ENCODE measurements around the gene CARD8. TPM values are rescaled to one million over a fixed set of nuclear protein-coding genes. Genes with fewer than 3 reads are reported as not detected.
"Not testable (repeated sequence)": the region's sequence is repeated elsewhere in the genome, so short reads cannot be mapped to it uniquely, and the experiment has no call there.

Gene CARD8
- polyA plus RNA-seq, 4 donors: 52.7 to 63.3 (median 56.4) TPM

- DNase-seq (ENCODE audit: low read depth in 4 of 4, low spot score in 3 of 4): not testable (repeated sequence)
These were observed 13.9 kb upstream of the CARD8 start for GRCh38 chr19:48269617-48270026.

GRCh38 chr19:48265326-48265725, 9.6 kb upstream of the CARD8 start:
- not testable (repeated sequence) for DNase-seq (ENCODE audit: low read depth in 4 of 4, low spot score in 3 of 4)

GRCh38 chr19:48260359-48260714, 4.6 kb upstream of the CARD8 start:
- DNase-seq (ENCODE audit: low read depth in 4 of 4, low spot score in 3 of 4): not testable (repeated sequence)

DNA sequence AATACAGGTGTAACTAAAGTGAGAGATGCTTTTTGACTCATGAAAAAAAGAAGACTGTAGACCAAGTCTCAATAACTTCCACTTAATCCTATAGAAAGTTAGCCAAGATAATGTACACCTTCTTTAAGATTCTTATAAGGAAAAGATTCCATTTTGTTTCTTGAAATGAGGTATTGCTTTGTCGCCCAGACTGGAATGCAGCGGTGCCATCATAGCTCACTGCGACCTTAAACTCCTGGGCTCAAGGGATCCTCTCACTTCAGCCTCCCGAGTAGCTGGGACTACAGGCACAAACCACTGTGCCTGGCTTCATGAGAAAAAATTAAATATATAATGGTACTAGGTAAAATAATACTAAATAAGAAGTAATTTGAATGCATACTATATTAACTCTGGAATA, 3.3 kb upstream of the CARD8 start:
- not testable (repeated sequence) for DNase-seq (ENCODE audit: low read depth in 4 of 4, low spot score in 3 of 4)

DNA sequence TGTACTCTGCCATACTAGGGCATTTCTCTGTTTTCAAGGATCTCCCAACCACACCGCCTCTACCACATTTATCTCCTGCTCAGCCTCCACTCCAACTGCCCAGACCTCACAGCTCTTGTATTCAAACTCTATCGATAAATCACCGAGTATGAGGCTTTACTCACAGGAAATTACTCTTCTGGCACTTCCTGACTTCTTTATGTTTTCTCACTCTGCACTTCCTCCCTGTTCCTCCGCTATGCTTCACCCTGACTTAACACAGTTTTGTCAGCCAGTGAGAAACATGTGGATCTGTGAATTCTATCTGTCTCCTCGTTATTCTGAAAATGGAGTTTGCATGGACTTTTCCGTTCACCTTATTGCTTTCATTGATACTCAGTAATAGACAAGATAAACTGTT, 2.6 kb upstream of the CARD8 start:
- no peak for DNase-seq (ENCODE audit: low read depth in 4 of 4, low spot score in 3 of 4)

DNA sequence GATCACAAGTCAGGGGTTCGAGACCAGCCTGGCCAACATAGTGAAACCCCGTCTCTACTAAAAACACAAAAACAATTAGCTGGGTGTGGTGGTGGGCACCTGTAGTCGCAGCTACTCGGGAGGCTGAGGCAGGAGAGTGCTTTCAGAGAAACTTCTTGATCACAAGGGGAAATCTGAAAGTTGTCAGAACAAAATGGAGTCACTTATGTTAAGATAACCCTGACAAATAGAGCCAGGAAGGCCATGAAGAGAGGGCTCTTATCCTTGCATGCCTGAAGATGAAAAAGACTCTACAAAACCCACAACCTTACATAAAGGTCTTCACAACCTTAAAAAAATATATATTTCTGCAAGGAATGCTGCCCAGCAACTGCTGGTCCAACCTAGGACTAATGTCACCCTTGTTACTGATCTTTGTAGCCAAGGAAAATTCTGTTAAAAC, 1.2 kb downstream of the CARD8 start:
- no peak for DNase-seq (ENCODE audit: low read depth in 4 of 4, low spot score in 3 of 4)

GRCh38 chr19:48253999-48254398, 1.7 kb downstream of the CARD8 start:
- no peak for DNase-seq (ENCODE audit: low read depth in 4 of 4, low spot score in 3 of 4)

DNA sequence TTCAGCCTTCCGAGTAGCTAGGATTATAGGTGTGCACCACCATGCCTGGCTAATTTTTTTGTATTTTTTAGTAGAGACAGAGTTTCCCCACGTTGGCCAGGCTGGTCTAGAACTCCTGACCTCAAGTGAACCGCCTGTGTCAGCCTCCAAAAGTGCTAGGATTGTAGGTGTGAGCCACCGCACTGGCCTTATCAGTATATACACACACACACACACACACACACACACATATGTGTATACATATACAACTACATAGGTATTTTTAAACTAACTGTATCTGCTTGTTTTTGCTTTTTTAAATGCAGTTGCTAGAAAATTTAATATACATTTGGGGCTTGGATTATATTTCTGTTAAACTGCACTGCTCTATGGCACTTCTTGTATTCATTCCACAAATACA, 3.1 kb downstream of the CARD8 start:
- DNase-seq (ENCODE audit: low read depth in 4 of 4, low spot score in 3 of 4): no peak

- DNase-seq (ENCODE audit: low read depth in 4 of 4, low spot score in 3 of 4): no peak
These were observed 5.3 kb downstream of the CARD8 start for GRCh38 chr19:48250290-48251025.

DNA sequence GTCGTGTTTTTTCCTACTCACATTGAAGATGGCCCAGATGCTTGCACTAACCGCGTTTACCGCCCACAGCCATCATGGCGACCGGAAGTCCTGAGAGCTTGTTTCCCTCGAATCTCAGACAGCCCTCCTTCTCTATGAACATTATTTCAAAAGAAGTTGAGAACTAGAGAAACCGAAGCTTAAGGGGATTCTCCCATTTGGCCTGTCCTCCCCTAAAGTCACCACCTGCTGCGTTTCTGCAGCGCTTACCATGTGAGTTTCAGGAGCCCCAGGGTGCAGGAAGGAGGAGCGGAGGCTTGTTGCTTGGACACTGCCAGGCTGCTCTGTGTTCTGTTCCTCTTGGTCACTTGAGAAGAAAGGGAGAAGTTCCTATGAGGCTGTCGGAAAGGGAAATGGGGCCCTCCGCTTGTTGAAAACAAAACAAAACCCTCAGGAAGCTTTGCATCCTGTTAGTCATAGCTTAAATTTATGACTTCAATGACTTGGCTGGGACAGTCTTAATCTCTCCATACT, 6.2 kb downstream of the CARD8 start:
- no peak for DNase-seq (ENCODE audit: low read depth in 4 of 4, low spot score in 3 of 4)

GRCh38 chr19:48248081-48248833, 7.5 kb downstream of the CARD8 start:
- DNase-seq (ENCODE audit: low read depth in 4 of 4, low spot score in 3 of 4): no peak

GRCh38 chr19:48247212-48247611, 8.5 kb downstream of the CARD8 start:
- DNase-seq (ENCODE audit: low read depth in 4 of 4, low spot score in 3 of 4): no peak

DNA sequence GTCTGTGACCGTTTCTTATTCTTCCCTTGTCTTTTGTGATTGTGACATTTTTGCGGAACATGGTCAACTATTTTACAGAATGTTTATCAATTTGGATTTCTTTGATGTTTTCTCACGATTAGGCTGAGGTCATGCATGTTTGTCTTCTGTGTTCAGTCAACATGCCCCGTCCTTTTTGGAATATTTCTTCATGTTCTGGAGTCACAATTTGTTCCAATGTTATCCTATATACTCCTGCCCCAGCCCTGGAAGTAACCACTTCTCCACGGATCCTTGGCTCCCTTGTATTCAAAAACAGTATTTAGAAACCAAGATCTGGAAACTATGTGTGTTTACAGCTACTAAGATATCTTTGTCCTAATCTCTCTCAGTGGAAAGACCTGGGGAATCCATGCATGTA, 9.6 kb downstream of the CARD8 start:
- no peak for DNase-seq (ENCODE audit: low read depth in 4 of 4, low spot score in 3 of 4)

- DNase-seq (ENCODE audit: low read depth in 4 of 4, low spot score in 3 of 4): no peak
These were observed 11.4 kb downstream of the CARD8 start for GRCh38 chr19:48244281-48244680.

- not testable (repeated sequence) for DNase-seq (ENCODE audit: low read depth in 4 of 4, low spot score in 3 of 4)
These were observed 13.9 kb downstream of the CARD8 start for GRCh38 chr19:48241771-48242170.

- no peak for DNase-seq (ENCODE audit: low read depth in 4 of 4, low spot score in 3 of 4)
These were observed 16.1 kb downstream of the CARD8 start for GRCh38 chr19:48239582-48240141.

- DNase-seq (ENCODE audit: low read depth in 4 of 4, low spot score in 3 of 4): no peak
These were observed 16.6 kb downstream of the CARD8 start for GRCh38 chr19:48239120-48239519.

DNA sequence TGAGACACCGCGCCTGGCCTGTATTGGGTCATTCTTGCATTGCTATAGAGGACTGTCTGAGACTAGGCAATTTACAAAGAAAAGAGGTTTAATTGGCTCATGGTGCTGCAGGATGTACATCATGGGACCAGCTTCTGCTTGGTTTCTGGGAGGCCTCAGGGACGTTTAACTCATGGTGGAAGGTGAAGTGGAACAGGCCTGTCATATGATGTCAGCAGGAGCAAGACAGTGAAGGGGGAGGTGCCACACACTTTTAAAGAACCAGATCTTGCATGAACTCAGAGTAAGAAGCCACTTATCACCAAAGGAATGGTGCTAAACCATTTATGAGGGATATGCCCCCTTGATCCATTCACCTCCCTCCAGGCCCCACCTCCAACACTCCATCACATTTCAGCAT, 18.7 kb downstream of the CARD8 start:
- DNase-seq (ENCODE audit: low read depth in 4 of 4, low spot score in 3 of 4): no peak

DNA sequence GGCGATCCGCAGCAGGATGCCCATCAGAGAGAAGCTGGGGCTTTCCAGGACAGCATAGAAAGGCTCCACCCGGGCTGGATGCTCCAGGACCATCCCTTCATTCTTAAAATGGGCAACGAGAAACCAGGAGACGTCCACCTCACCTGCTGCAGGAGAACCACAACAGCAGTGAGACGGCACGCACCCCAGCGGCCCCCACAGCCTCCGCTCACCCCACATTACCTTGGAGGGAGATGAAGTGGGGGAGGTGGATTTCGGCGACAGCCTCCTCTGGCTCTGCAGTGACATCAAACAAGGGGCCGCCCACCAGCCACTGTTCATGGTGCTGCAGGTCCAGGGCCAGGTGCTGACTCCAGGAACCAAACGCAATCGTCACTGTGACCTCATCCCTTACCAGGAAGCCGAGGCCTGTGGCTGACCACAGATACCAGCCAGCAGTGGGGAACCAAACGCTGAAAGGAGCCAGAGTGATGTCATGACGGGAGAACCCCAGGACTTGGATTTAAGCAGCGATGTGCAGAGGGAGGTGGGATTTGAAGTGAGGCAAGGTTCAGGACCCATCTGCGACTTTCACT, 25.1 kb downstream of the CARD8 start:
- DNase-seq (ENCODE audit: low read depth in 4 of 4, low spot score in 3 of 4): no peak

DNA sequence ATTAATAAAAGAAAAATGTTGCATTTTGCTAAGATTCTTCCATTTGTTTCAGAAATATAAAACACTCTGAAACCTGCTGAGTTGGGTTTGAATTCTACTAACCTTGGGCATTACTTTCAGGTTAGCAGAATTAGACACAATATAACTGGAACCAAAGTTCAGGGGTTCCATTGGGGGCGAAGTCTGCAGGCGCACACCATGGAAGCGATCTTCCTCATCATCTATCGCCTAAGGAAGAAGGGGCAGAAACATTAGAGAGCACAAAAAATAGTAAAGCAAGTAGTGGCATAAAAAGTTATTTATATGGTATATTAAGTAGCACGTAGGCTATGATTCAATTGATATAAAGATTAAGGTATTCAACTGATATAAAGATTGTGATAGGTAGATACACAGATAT, 34.1 kb downstream of the CARD8 start:
- no peak for DNase-seq (ENCODE audit: low read depth in 4 of 4, low spot score in 3 of 4)

DNA sequence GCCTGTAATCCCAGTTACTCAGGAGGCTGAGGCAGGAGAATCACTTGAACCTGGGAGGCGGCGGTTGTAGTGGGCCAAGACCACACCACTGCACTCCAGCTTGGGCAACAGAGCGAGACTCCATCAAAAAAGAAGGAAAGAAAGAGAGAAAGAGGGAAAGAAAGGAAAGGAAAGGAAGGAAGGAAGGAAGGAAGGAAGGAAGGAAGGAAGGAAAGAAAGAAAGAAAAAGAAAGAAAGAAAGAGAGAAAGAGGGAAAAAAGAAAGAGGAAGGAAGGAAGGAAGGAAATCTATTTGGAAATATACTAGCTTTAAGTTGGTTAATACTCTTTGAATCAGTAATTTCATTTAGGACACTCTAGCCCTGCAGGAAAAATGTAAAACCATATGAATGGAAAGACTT, 34.9 kb downstream of the CARD8 start:
- not testable (repeated sequence) for DNase-seq (ENCODE audit: low read depth in 4 of 4, low spot score in 3 of 4)

Data from left renal pelvis (tissue), 4 donors.